Neural progenitor cell (in vitro differentiated cells): ENCODE measurements around the gene HBG2. TPM values are rescaled to one million over a fixed set of nuclear protein-coding genes. Genes with fewer than 3 reads are reported as not detected.
A peak's percentile ranks its signal among the peaks of the same experiment; 100 is the strongest.

ENCODE experiments used
- DNase-seq: peaks from one replicate; pipeline ENCODE4 v3.0.0-alpha.2; 2016; ENCODE audit warnings: low spot score
- H2AFZ ChIP-seq: fragments of 200-600 bp; sonication (generic); replicated peaks from 2 replicates; pipeline ENCODE4 v1.6.1; 2016; ENCODE audit warnings: antibody characterized with exemption
- H3F3A ChIP-seq: fragments of 200-600 bp; sonication (generic); 2 replicates; pipeline ENCODE4 v1.6.1; 2016; ENCODE audit warnings: antibody characterized with exemption, low read depth
- H3K27ac ChIP-seq: fragments of 200-600 bp; sonication (generic); 2 replicates; pipeline ENCODE4 v1.5.1; 2016; ENCODE audit warnings: mild to moderate bottlenecking
- H3K27me3 ChIP-seq: fragments of 200-600 bp; sonication (generic); 2 replicates; pipeline ENCODE4 v1.6.1; 2016; ENCODE audit warnings: mild to moderate bottlenecking, moderate library complexity
- H3K36me3 ChIP-seq: fragments of 200-600 bp; sonication (generic); 2 replicates; pipeline ENCODE4 v1.5.1; 2016
- H3K4me1 ChIP-seq: fragments of 200-600 bp; sonication (generic); 2 replicates; pipeline ENCODE4 v1.6.1; 2016; ENCODE audit warnings: mixed run types
- H3K4me2 ChIP-seq: fragments of 200-600 bp; sonication (generic); 2 replicates; pipeline ENCODE4 v1.6.1; 2016
- H3K4me3 ChIP-seq: fragments of 200-600 bp; sonication (generic); 2 replicates; pipeline ENCODE4 v1.5.1; 2016
- H3K79me2 ChIP-seq: fragments of 200-600 bp; sonication (generic); 2 replicates; pipeline ENCODE4 v1.6.1; 2016; ENCODE audit warnings: low read depth
- H3K9ac ChIP-seq: fragments of 200-600 bp; sonication (generic); 2 replicates; pipeline ENCODE4 v1.6.1; 2016
- H3K9me3 ChIP-seq: fragments of 200-600 bp; sonication (generic); 2 replicates; pipeline ENCODE4 v1.5.1; 2016; ENCODE audit warnings: low read depth
- H4K20me1 ChIP-seq: fragments of 200-600 bp; sonication (generic); 2 replicates; pipeline ENCODE4 v1.6.1; 2016; ENCODE audit warnings: low read depth
- H3K27ac Mint-ChIP-seq: 3 replicates; pipeline ENCODE4 v1.8.0; 2021; ENCODE audit warnings: mixed read lengths
- H3K27me3 Mint-ChIP-seq: 2 replicates; pipeline ENCODE4 v1.8.0; 2022; ENCODE audit warnings: low read depth, mild to moderate bottlenecking, inconsistent platforms, moderate library complexity, mixed read lengths; ENCODE audit not compliant: insufficient read depth
- H3K36me3 Mint-ChIP-seq: 3 replicates; pipeline ENCODE4 v1.8.0; 2021; ENCODE audit warnings: mixed read lengths
- H3K4me1 Mint-ChIP-seq: 3 replicates; pipeline ENCODE4 v1.8.0; 2021; ENCODE audit warnings: mixed read lengths
- H3K4me3 Mint-ChIP-seq: 3 replicates; pipeline ENCODE4 v1.8.0; 2021; ENCODE audit warnings: mild to moderate bottlenecking, moderate library complexity, mixed read lengths
- H3K9me3 Mint-ChIP-seq: 3 replicates; pipeline ENCODE4 v1.8.0; 2020; ENCODE audit warnings: mixed read lengths
- CTCF ChIP-seq: fragments of 200-600 bp; sonication (generic); IDR thresholded peaks from 2 replicates; pipeline ENCODE4 v1.5.1; 2017; ENCODE audit warnings: antibody characterized with exemption, mild to moderate bottlenecking
- EZH2 ChIP-seq: fragments of 200-600 bp; sonication (generic); IDR thresholded peaks from 2 replicates; pipeline ENCODE4 v1.6.1; 2017; ENCODE audit warnings: antibody characterized with exemption, mild to moderate bottlenecking, moderate library complexity
- EZH2phosphoT487 ChIP-seq: fragments of 200-600 bp; sonication (generic); IDR thresholded peaks from 2 replicates; pipeline ENCODE4 v1.6.1; 2017; ENCODE audit warnings: antibody characterized with exemption
- total RNA-seq: library from RNA; depleted of rRNA; stranded (reverse); fragments of >200 nt; gene quantifications from 2 replicates; pipeline ENCODE4 v1.2.3, GENCODE V29; 2015; ENCODE audit warnings: low replicate concordance

Gene HBG2
- total RNA-seq, 1 donor from 2014 or later: not detected

DNA sequence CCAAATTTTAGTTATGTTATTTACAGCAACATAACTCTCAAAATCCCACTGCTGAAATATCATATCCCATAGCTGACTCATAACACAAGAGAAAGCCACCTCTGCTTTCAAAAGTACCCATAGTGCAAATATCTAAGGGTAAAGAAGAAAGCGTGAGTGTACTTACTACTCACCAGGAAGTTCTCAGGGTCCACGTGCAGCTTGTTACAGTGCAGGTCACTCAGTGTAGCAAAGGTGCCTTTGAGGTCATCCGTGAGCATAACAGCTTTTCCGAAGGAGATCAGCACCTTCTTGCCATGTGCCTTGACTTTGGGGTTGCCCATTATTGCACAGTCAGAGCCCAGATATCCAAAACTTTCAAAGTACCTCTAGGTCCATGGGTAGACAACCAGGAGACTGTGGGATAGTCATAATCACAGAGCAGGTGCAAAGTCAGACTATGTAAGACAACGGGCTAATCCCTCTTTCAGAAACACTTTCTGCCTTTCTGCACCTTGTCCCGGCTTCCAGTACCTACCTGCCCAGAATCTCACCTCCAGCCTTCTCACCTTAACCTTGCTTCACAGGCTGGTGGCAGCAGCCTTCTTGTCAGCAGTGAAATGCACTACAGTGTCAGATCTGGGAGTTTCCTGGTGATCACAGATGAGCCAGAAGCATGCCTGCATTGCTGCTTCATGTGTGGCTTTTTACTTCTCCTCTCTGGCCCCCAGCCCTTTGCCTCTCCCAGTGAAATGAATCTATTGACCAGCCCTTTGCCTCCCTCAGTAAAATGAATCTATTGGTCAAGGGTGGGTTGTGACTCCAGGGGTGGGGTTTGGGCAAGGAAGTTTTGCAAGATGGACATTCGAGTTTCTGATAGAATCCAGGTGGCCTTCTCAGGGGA, 11.4 kb downstream of the HBG2 start:
- Mint-ChIP-seq H3K36me3 (no peaks in the 10 kb centered on the region), H3K27ac (no peak overlapping the region), H3K27me3 (no peaks in the 10 kb centered on the region), H3K4me3 (no peak overlapping the region), H3K9me3 (no peaks in the 10 kb centered on the region), H3K4me1 (peaks cover 6% of the 10 kb centered on the region)
- no peaks in the 10 kb centered on the region for H4K20me1 ChIP-seq
- no peak overlapping the region for H3K4me3 ChIP-seq
- H2AFZ ChIP-seq: no peak overlapping the region
- H3K27me3 ChIP-seq: no peaks in the 10 kb centered on the region
- TF ChIP-seq EZH2phosphoT487: no peak
- no peak for TF ChIP-seq CTCF
- TF ChIP-seq EZH2: no peak
- H3K9me3 ChIP-seq: no peaks in the 10 kb centered on the region
- H3K4me2 ChIP-seq: no peak overlapping the region
- H3K9ac ChIP-seq: no peak overlapping the region
- H3F3A ChIP-seq: no peaks in the 10 kb centered on the region
- no peaks in the 10 kb centered on the region for H3K4me1 ChIP-seq
- DNase-seq: no peak
- no peak overlapping the region for H3K27ac ChIP-seq
- no peaks in the 10 kb centered on the region for H3K36me3 ChIP-seq
- no peaks in the 10 kb centered on the region for H3K79me2 ChIP-seq

DNA sequence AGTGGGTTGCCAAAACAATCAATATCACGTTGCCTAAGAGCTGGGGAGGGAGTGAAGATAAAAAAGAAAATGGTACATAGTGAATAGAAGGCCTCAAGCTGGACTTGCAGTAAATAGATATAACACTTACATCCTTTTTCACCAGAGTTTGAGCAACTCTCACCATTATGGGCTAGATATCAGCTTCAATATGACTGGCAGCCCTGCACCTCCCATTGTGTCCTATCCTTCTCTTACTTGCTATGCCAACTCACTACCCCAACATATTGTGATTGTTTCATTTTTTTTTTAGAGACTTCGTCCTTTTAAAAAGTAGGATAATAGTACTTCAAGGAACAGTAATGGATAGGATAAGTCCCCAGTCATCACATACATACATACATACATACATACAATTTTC, 12.4 kb downstream of the HBG2 start:
- Mint-ChIP-seq H3K27me3 (peaks cover 2% of the 10 kb centered on the region), H3K4me3 (no peak overlapping the region)
- TF ChIP-seq CTCF (no peak), EZH2 (no peak), EZH2phosphoT487 (no peak)

DNA sequence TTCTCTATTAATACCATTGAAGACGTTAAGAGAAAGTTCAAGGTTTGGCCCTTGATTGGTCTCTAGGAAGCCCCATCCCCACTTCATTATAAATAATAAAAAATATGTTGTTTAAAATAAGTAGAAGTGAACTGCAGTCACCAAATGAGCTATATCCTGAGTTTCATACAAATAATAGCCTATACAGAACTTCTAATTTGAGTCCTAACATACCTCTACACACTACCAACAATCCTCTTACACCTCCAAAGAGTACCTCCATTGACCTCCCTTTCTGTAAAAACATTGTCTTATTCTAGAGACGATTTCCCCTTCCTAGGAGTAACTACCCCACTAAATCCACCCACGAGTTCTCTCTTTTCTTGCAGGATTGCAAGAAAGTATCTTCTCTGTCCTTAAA, 13.1 kb downstream of the HBG2 start:
- H3K9me3 ChIP-seq: no peaks in the 10 kb centered on the region
- Mint-ChIP-seq H3K27me3 (peaks cover 2% of the 10 kb centered on the region), H3K4me1 (no peaks in the 10 kb centered on the region), H3K4me3 (no peak overlapping the region), H3K36me3 (no peaks in the 10 kb centered on the region), H3K27ac (no peak overlapping the region), H3K9me3 (no peaks in the 10 kb centered on the region)
- H4K20me1 ChIP-seq: no peaks in the 10 kb centered on the region
- DNase-seq: no peak
- H3K27ac ChIP-seq: no peak overlapping the region
- H3K4me3 ChIP-seq: no peak overlapping the region
- H3K4me1 ChIP-seq: no peaks in the 10 kb centered on the region
- H3K9ac ChIP-seq: no peak overlapping the region
- no peak overlapping the region for H2AFZ ChIP-seq
- no peak overlapping the region for H3K4me2 ChIP-seq
- no peaks in the 10 kb centered on the region for H3K27me3 ChIP-seq
- TF ChIP-seq EZH2phosphoT487 (no peak), EZH2 (no peak)
- H3K36me3 ChIP-seq: no peaks in the 10 kb centered on the region
- H3K79me2 ChIP-seq: no peaks in the 10 kb centered on the region
- no peaks in the 10 kb centered on the region for H3F3A ChIP-seq

More for the DNA sequence above, 12.4 kb downstream of the HBG2 start:
- Mint-ChIP-seq H3K4me1 (no peaks in the 10 kb centered on the region), H3K36me3 (no peaks in the 10 kb centered on the region), H3K27ac (no peak overlapping the region), H3K9me3 (no peaks in the 10 kb centered on the region)
- Histone ChIP-seq H3K27ac (no peak overlapping the region), H3K9ac (no peak overlapping the region), H4K20me1 (no peaks in the 10 kb centered on the region), H3K36me3 (no peaks in the 10 kb centered on the region), H3K79me2 (no peaks in the 10 kb centered on the region), H2AFZ (no peak overlapping the region), H3K4me3 (no peak overlapping the region), H3K4me1 (no peaks in the 10 kb centered on the region), H3K4me2 (no peak overlapping the region), H3K9me3 (no peaks in the 10 kb centered on the region), H3F3A (no peaks in the 10 kb centered on the region), H3K27me3 (no peaks in the 10 kb centered on the region)
- DNase-seq: no peak

DNA sequence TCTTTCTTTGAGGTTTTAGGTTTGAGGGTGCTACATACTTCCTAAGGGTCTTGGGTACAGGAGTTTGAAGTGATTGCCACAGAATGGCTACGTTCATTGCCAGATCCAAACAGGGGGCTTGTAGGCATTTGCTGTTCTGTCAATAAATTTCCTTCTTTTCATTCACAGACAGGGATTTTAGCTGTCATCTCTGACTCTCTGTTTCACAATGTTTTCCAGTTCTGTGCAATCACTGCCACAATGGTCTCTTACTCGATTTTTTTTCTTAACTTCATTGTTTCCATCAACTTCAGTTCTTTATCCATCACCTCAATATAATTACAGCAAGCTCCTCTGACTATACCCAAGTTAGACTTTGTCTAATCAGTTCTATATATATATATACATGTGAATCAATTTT, 14.1 kb downstream of the HBG2 start:
- H3K27me3 Mint-ChIP-seq: peaks cover 2% of the 10 kb centered on the region
- no peaks in the 10 kb centered on the region for H3F3A ChIP-seq
- no peak overlapping the region for H3K4me3 ChIP-seq
- peak overlapping the region; percentile 5 for H2AFZ ChIP-seq
- H3K9me3 ChIP-seq: no peaks in the 10 kb centered on the region
- H3K4me1 Mint-ChIP-seq: no peaks in the 10 kb centered on the region
- TF ChIP-seq CTCF: no peak
- no peak for TF ChIP-seq EZH2
- TF ChIP-seq EZH2phosphoT487: no peak
- H3K36me3 Mint-ChIP-seq: no peaks in the 10 kb centered on the region
- no peaks in the 10 kb centered on the region for H4K20me1 ChIP-seq
- no peaks in the 10 kb centered on the region for H3K9me3 Mint-ChIP-seq
- no peak overlapping the region for H3K4me2 ChIP-seq
- no peaks in the 10 kb centered on the region for H3K79me2 ChIP-seq
- no peaks in the 10 kb centered on the region for H3K27me3 ChIP-seq
- no peak overlapping the region for H3K27ac Mint-ChIP-seq
- H3K9ac ChIP-seq: no peak overlapping the region
- H3K36me3 ChIP-seq: no peaks in the 10 kb centered on the region
- no peak overlapping the region for H3K4me3 Mint-ChIP-seq
- no peak overlapping the region for H3K27ac ChIP-seq
- no peak for DNase-seq
- H3K4me1 ChIP-seq: no peaks in the 10 kb centered on the region
